ENCODE results near the gene EZH2.

The EZH2 gene

DNA sequence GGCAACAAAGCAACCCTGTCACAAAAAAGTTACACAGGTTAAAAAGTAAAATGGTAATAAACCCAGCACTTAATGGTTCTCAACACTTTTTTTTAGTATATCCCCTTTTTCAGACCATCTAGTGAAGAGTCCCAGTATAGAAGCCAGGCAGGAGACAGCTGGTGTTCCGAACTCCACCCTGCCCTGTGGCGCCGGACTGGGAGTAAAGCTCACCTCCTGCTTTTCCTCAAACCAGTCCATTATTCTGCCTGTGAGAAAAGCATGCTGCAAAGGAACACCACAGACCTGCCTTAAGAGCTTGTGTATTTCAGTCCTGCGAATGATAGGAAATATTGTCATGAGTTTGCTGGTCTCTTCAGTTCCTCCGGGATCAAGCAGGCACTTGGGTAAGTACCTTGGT lies 81.0 kb downstream of the EZH2 start:
- DNase-seq = no peak

DNA sequence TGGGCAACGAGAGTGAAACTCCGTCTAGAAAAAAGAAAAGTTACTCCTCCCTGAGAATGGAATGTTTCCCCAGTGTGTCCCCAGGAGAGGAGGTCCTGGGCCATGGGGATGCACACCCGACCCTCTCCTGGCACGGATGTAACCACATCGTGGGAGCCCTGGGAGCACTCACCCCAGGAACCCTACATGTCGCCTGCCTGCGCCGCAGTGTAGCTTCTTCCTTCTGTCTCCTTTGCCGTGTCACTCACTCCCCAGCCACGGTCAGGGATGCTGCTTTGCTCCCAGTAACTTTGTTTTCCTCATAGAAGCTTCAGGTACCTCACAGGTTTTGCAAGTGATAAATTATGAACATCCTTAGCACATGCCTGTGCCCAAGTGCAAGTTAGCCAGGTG lies 82.0 kb downstream of the EZH2 start:
- DNase-seq = no peak

DNA sequence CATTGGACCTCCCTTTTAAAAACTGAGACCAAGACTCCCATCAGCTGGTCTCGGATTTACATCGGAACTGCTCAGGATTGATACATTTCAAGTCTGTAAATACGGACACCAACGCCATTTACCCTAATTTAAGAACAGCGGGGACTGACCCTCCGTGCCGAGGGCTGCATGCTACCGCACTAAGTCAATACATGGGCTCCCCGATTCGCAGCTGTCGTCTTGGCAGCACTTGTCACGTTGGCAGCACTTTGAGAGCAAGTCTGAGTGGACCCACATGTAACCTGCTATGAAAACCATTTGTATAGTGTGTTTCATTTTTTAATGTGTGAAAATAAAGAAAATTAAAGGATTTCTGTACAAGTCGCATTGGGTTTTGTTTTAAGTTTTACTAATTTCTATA lies 83.4 kb downstream of the EZH2 start:
- DNase-seq = no peak

DNA sequence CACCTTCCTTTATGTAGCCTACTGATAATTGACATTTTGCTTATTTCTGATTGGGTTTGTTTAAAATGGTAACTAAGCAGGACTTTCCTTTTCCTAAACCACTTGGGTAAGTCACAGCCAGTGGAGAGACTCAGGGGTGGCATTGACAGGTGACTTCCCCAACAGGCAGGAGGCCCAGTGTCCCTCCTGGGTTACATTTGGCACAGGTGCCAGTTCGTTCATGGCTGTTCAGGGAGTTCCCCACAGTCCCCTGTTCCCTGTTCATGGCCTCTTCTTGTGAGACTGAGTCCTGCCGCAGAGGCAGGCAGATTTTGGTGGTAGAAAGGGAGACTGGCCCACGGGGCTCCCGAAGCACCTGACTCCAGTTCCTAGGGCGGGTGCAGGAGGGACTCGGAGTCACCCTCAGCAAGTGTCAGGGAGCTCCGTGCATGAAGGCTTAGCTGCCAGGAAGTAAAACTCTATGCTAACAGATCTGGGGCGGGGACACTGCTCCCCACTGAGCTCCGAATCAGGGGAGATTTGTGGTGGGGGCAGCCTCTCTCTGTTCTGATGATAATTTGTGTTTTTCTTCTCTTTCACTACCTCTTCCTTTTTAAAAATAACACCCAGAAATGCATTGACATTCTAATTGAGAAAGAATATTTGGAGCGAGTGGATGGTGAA lies 84.1 kb downstream of the EZH2 start:
- DNase-seq = no peak

DNA sequence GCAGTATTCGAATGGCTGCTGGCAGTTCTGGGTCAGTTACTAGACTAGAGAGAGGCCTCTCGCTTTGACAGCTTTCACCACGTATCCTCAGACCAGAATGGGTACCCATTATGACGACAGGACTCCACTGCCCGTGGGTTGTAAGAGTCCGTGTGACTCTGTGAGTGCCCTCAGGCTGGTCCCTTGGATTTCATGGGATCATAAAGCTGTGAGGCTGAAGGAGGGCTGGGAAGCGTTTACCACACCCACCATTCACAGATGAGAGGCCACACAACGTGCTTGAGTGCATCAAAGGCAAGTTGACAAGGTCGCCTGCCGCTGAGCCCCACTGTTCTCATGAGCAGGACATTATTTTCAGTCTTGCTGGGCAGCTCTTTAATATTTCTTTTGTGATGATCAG lies 87.2 kb downstream of the EZH2 start:
- no peak for DNase-seq

DNA sequence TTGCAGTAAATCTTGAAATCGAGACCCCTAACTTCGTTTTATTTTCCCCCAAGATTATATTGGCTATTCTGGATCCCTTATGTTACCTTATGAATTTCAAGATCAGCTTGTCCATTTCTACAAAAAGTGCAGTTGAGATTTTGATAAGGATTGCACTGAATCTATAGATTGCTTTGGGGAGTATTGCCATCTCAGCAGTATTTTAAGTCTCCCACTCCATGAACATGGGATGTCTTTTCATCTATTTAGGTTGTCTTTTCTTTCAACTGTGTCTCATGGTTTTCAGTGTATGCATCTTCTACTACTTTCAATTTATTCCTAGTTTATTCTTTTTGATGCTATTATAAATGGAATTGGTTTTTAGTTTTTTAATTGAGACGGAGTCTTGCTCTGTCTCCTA lies 89.6 kb downstream of the EZH2 start:
- no peak for DNase-seq

DNA sequence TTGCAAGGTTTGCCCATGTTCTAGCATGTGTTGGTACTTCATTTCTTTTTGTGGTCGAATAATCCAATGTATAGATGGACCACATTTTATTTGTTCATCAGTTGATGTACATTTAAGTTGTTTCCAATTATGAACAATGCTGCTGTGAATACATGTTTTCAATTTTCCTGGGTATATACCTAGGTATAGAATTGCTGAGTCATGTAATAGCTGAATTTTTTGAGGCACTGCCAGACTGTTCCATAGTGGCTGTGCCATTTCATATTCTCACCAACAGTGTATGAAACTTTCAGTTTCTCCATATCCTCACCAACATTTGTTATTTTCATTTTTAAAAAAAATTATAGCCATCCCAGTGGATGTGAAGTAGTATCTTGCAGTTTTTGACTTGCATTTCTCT lies 90.5 kb downstream of the EZH2 start:
- DNase-seq = no peak

DNA sequence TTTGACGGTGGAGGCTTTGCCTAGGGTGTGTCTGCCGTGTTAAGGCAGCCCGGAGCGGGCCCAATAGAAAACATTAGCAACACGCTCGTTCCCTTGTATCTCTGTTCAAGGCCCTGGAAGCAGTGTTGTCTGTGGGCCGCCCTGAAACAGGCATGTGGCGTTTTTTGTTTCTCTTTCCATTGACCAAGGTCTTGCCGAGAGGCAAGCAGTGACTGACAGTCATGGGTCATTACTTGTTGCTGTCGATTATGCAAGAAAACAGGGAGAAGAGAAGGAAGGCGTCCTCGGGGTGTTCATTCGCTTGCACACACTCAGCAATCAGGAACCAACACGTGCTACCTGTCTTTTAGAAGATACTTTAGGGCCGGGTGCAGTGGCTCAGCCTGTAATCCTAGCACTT lies 92.5 kb downstream of the EZH2 start:
- no peak for DNase-seq

DNA sequence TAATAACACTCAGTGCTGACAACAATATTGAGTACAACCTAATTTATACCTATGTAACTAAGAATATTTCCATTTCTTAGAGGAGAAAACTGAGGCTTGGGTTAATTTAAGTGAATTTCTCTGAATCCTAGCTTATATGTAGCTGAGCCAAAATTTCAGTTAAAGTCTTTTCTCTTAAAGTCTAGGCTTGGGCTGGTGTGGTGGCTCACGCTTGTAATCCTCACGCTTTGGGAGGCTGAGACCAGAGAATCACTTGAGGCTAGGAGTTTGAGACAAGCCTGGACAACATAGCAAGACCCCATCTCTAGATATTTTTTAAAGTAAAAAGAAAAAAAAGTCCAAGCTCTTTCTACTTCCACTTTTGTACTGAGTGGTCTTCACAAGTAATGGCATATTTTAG lies 93.2 kb downstream of the EZH2 start:
- DNase-seq = no peak

DNA sequence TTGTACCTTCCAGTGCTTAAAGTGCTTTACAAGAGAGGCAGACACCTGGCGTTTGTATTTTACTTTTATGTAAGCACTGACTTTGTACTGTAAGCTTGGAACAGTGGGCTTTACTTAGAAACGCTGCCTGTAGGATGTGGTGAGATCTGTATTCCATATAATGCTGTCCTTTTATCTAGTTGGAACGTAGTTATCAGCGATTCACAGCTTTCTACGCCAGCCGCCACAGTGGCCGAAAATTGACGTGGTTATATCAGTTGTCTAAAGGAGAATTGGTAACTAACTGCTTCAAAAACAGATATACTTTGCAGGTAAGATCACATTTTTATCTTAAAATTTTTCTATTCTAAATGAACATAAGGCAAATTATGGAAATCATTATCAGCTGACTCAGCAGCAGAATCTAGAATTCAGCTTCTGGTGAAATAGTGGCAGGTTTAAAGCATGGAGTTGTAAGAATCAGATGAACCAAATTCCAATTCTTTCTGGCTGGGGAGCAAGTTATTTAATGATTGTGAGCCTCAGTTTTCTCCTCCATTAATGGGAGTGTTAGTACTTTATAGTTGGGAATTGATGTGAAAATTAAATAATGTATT lies 93.9 kb downstream of the EZH2 start:
- no peak for DNase-seq

DNA sequence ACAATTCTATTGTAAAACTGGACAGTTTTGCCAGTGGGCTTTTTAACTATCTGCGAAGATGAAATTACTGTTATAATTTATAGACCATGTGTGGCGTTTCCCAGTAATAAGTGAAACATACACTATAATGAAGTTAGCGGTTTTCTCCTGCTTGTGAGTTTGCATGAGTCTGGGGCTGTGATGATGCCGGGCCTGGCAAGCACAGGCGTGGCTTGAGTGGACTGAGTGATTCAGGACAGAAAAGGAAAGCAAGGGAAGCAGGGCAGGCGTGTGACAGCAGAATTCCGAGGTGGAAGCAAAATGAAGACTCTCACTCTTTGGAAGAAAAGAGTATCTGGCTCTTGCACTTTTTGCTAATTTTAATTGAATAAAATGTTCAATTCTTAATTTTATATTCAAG lies 94.9 kb downstream of the EZH2 start:
- no peak for DNase-seq

DNA sequence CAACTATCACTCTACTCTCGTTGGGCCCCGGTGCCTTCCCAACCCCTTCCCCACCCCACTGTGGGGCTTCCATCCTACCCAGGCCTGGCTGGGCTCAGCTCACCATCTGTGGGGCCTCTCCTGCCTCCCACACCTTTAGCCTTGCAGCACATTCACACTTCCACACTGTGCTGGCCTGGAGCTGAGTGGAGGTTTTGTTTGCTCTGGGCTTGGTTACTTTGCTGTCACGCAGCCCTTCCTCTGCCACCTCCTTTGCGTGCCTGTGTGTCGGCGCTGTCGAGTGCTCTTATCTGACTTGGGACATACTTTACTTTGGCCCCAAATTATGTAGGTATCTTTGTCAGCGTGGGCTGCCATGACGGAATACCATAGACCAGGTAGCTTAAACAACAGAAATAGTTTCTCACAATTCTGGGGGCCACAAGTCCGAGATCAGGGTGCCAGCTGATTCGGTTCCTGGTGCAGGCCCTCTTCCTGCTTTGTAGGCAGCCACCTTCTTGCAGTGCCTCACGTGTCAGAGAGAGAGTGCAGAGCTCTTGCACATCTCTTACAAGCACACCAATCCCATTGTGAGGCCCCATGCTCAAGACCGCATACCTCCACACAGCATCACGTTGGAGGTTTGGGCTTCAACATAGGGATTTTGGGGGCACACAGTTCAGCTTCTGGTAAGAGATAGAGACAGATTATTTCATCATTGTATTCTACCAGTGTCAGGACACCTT lies 96.4 kb downstream of the EZH2 start:
- no peak for DNase-seq

DNA sequence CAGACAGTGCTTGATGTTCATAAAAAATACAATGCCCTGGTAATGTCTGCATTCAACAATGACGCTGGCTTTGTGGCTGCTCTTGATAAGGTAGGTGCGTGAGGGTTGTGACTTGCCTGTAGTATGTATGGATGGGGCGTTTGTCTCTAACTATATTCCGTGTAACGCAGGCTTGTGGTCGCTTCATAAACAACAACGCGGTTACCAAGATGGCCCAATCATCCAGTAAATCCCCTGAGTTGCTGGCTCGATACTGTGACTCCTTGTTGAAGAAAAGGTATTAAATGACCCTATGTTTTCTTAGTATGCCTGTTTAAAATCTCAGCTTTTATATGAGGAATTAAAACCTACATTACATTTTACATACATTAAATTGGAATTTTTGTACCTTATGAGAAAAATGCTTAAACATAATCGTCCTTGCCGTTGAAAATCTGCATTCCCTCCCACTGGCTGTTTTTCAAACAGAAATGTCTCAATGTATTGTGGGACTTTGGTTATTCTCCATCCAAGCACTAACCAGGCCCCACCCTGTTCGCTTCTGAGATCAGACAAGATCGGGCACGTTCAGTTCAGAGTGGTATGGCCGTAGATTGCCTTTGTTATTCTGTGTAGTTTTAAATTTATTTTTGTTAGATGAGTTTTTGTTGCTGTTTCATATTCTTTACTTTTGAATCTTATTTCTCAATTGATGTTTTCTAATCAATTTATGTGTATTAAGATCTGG lies 100.1 kb downstream of the EZH2 start:
- no peak for DNase-seq

DNA sequence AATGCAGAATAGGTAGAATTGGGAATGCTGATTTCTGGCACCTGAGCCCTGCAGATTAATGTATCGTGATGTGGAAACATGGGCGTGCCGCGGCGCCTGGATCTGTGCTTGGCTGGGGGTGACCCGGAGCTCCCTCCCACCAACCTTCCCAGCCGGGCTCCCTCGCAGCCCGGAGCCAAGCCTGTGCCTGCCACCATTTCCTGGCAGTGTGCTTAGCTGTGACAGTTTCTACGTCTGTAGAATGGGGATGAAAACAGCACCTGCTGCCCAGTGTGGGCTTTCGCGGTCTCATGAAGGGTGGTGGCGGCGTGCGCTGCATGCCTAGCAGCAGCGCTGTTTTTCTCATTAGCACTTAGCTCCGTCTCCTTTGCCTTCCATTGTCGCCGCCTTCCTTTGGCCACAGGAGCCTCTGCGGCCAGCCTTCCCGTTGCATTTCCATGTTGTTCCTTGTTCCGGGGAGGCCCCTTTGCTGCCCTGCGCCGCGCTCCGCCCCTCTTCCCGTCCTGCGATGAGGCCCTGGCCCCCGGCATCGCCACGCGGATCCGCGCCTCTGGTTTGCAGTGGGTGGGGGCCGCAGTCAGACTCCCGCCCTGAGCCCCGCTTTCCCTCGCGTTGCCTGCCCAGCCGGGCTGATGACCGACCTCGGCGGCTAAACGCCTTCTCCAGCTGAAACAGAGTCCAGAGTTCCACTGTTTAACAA lies 101.2 kb downstream of the EZH2 start:
- no peak for DNase-seq

DNA sequence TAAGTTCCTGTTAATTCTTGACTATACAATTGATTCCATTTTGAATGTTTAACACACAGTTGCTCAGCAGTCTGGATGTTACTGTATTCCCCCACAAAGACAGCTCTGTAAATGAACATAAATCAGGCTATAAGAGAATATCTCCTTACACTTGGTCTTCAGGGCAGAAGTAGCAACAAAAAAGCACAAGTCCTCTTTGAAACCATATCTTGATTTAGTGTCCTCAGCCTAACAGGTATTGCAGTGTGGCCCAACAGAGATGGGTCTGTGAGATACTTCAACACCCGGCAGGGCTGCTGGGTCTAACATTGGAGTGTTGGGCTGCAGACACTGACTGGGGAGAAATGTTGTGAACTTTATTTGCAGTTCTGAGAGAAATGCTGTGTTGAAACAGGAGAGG lies 109.6 kb downstream of the EZH2 start:
- DNase-seq = no peak

DNA sequence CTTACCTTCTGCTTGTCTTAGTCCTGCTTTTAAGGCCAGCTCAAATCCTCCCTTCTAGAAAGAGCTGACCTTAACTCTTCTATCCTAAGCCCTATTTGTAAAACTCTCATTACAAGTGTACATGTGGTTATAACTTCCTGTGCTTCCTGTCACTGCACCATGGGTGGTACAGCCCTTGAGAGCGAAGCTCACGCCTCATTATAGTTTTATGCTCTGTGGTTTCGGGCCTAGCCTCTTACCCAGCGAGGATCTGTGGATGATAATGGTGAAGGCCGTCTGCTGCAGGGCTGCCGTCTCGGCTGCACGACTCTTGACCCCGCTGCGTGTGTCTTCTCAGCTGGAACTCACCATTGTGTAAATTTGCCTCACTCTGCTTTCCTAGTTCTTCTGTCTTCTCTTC lies 110.8 kb downstream of the EZH2 start:
- peak; percentile 40 to 49 for DNase-seq

DNA sequence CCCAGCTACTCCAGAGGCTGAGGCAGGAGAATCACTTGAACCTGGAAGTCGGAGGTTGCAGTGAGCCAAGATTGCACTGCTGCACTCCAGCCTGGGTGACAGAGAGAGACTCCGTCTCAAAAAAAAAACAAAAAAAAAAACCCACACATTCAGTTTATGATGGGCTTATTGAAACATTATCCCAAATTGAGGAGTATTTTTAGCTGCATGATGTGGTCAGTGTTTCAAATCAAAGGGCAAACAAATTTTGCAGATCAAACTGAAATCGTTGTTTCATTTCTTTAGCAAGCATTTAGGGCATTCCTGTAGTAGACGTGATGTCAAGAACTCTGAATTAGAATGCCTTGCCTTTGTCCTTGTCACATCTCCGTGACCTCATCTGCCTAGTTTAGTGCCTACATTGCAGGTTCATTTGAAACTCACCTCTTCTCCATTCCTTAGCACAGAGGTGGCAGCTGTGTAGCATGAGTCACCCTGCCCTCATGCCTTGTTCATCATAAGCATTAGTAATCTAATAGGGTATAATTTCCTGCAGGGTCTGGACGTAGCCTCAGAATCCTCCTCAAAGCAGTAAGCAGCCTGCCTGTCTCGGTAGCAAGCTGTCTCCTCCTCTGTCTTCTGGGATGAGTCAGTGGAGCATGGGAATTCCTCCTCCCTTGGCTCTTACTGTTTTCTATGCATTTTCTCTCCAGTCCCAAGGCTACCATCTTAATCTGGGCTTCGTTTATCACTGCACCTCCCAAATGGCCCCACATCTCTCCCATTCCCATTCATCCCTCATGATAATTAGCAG lies 111.6 kb downstream of the EZH2 start:
- peak; percentile 42 to 55 for DNase-seq

DNA sequence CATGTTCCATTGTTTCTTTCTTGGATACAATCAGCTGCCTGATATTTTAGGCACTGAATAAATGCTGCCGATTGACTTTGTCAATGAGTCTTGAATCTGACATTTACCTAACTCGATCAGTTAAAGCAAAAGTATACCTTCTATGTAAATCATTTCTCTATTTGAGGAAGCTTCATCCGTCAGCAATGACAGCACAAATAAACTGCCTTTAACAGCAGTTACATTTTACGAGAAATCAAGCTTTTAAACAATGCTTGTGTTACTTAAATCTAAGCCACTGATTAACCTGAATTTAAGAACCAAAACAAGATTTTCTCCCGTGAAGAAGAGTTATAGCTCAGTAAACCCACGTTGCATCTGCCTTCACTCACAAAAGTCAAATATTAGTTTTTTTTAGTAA lies 114.1 kb downstream of the EZH2 start:
- DNase-seq = no peak

DNA sequence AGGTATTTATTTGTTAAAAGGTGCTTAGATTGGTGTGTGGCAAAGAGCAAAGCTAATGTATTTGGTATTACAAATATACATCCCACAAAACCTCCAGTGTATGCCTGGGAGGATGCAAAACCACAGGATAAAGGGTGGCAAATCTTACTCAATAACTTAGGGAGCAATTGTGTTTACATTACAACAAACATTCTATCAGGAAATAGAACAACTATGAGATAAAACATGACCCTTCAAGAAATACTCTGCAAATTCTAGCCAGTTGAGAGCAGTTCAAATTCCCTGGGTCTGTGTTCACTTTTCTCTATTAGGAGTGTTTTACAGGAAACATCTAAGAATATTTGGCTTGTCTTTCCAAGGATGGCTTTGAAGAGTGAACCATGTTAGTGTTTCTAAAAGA lies 120.5 kb downstream of the EZH2 start:
- no peak for DNase-seq

DNA sequence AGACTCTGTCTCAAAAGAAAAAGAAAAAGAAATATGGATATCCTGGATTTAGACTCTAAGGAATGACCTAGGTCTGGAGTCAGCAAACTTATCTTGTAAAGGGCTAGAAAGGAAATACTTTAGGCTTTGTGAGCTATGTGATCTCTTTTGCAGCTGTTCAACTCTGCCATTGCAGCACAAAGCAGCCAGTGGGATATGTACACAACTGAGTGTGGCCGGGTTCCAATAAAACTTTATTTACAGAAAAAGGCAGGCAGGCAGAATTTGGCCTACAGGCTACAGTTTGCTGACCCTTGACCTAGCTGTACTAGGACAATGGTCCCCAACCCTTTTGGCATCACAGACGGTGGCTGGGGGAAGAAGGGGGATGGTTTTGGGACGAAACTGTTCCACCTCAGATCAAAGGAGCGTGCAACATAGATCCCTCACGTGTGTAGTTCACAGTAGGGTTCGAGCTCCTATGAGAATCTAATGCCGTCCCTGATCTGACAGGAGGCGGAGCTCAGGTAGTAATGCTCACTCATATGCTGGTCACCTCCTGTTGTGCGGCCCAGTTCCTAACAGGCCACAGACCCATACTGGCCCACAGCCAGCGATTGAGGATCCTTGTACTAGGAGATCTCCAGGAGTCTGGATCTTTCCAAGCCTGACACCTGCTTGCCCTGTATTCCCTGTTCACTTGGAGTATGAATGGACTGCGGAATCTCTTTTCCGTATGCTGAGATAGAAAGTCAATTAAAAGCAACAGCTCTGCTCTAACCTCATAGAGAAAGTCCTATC lies 122.4 kb downstream of the EZH2 start:
- DNase-seq = no peak

Data from activated T-cell treated with anti-CD3 and anti-CD28 coated beads, Interleukin-2, amount 50 U/mL, for 48 hours (primary cell).